ENCODE measurements around the gene RNF207. TPM values are rescaled to one million over a fixed set of nuclear protein-coding genes. Genes with fewer than 3 reads are reported as not detected.

RNF207 gene
- polyA plus RNA-seq, 3 donors = 0.10 to 7.7 TPM; not detected in 1

GRCh38 chr1:6244401-6245049, 38.6 kb downstream of the RNF207 start:
- no peak for TF ChIP-seq CTCF (IDR thresholded peaks at IDR 0.05)
- no peak for DNase-seq
- WGBS (ENCODE audit: insufficient coverage) = 9% methylated on average over 8 of the region's 24 CpGs
- H2AFZ ChIP-seq (ENCODE audit: insufficient read depth, low read depth, low read length, poor library complexity, severe bottlenecking) = no peak overlapping the region
- Mint-ChIP-seq H3K27ac (no peak overlapping the region), H3K9me3 (peaks cover 0 to 24% (median 4%) of the 10 kb centered on the region in 7 donors), H3K36me3 (peaks cover 0 to 7% of the 10 kb centered on the region in 2 donors), H3K27me3 (ENCODE audit: low read depth in 3 of 3) (peaks cover 77 to 93% (median 86%) of the 10 kb centered on the region in 3 donors), H3K4me3 (peak overlapping the region in 1 of 2 donors; percentile 83), H3K4me1 (peaks cover 10% of the 10 kb centered on the region)
- peaks cover 9% of the 10 kb centered on the region for H4K20me1 ChIP-seq (ENCODE audit: insufficient read depth, low read length)
- H3K9me3 ChIP-seq (replicated peaks in 1 of 2; ENCODE audit: control insufficient read depth in 1 of 2, insufficient read depth in 1 of 2, low read length in 2 of 2) = peaks cover 0 to 21% of the 10 kb centered on the region in 2 donors
- no peaks in the 10 kb centered on the region for H3K79me2 ChIP-seq (ENCODE audit: insufficient read depth, low read length)
- H3K4me1 ChIP-seq (ENCODE audit: control insufficient read depth in 1 of 2, insufficient read depth in 2 of 2, low read length in 2 of 2) = peaks cover 0 to 21% of the 10 kb centered on the region in 2 donors
- no peak overlapping the region for H3K4me3 ChIP-seq (replicated peaks in 1 of 3; ENCODE audit: low read depth in 2 of 3, low read length in 3 of 3)
- intact Hi-C loops (cut with micrococcal nuclease) = loop anchor here (2.0 to 10.0 kb wide), 8 partner anchors 98 to 233 kb away; partner anchors contain the start of gene ACOT7 (in 1 of the 2)
- H3K36me3 ChIP-seq (replicated peaks in 1 of 2; ENCODE audit: control insufficient read depth in 1 of 2, insufficient read depth in 2 of 2, low read length in 2 of 2) = no peaks in the 10 kb centered on the region
- no peak overlapping the region for H3K27ac ChIP-seq (ENCODE audit: low read depth in 1 of 2, low read length in 2 of 2)
- H3K27me3 ChIP-seq (ENCODE audit: control insufficient read depth in 2 of 2, insufficient read depth in 2 of 2, low read length in 2 of 2) = peaks cover 27 to 85% of the 10 kb centered on the region in 2 donors
- H3K9ac ChIP-seq (ENCODE audit: insufficient read depth, low read length, poor library complexity, severe bottlenecking) = no peak overlapping the region
- no peak overlapping the region for H3K4me2 ChIP-seq (replicated peaks; ENCODE audit: extremely low read depth, low read length, poor library complexity, severe bottlenecking)

- peaks cover 0 to 21% of the 10 kb centered on the region in 2 donors for H3K4me1 ChIP-seq (ENCODE audit: control insufficient read depth in 1 of 2, insufficient read depth in 2 of 2, low read length in 2 of 2)
Observed at GRCh38 chr1:6245086-6245868, 39.4 kb downstream of the RNF207 start.

More at GRCh38 chr1:6245086-6245868, 39.4 kb downstream of the RNF207 start:
- H3K9ac ChIP-seq (ENCODE audit: insufficient read depth, low read length, poor library complexity, severe bottlenecking) = no peak overlapping the region
- H3K9me3 Mint-ChIP-seq = peaks cover 0 to 19% (median 4%) of the 10 kb centered on the region in 7 donors
- no peak overlapping the region for H3K27ac Mint-ChIP-seq
- no peaks in the 10 kb centered on the region for H3K36me3 ChIP-seq (replicated peaks in 1 of 2; ENCODE audit: control insufficient read depth in 1 of 2, insufficient read depth in 2 of 2, low read length in 2 of 2)
- H3K27me3 ChIP-seq (ENCODE audit: control insufficient read depth in 2 of 2, insufficient read depth in 2 of 2, low read length in 2 of 2) = peaks cover 24 to 84% of the 10 kb centered on the region in 2 donors
- peak; percentile 63 to 76 (median 69) for DNase-seq
- H3K4me2 ChIP-seq (replicated peaks; ENCODE audit: extremely low read depth, low read length, poor library complexity, severe bottlenecking) = peak overlapping the region; percentile 26
- peaks cover 0 to 21% of the 10 kb centered on the region in 2 donors for H3K9me3 ChIP-seq (replicated peaks in 1 of 2; ENCODE audit: control insufficient read depth in 1 of 2, insufficient read depth in 1 of 2, low read length in 2 of 2)
- no peak overlapping the region for H2AFZ ChIP-seq (ENCODE audit: insufficient read depth, low read depth, low read length, poor library complexity, severe bottlenecking)
- intact Hi-C loops (cut with micrococcal nuclease) = loop anchor here (2.0 to 10.0 kb wide), 7 partner anchors 97 to 232 kb away; no protein-coding TSS in a partner anchor
- H3K27ac ChIP-seq (ENCODE audit: low read depth in 1 of 2, low read length in 2 of 2) = no peak overlapping the region
- H3K79me2 ChIP-seq (ENCODE audit: insufficient read depth, low read length) = no peaks in the 10 kb centered on the region
- peak; percentile 83 for TF ChIP-seq CTCF (IDR thresholded peaks at IDR 0.05)
- H3K4me3 ChIP-seq (replicated peaks in 1 of 3; ENCODE audit: low read depth in 2 of 3, low read length in 3 of 3) = peak overlapping the region in 1 of 3 experiments; percentile 17
- peaks cover 10% of the 10 kb centered on the region for H3K4me1 Mint-ChIP-seq
- H3K4me3 Mint-ChIP-seq = no peak overlapping the region
- H3K36me3 Mint-ChIP-seq = peaks cover 0 to 7% of the 10 kb centered on the region in 2 donors
- H3K27me3 Mint-ChIP-seq (ENCODE audit: low read depth in 3 of 3) = peaks cover 74 to 90% (median 83%) of the 10 kb centered on the region in 3 donors
- H4K20me1 ChIP-seq (ENCODE audit: insufficient read depth, low read length) = peaks cover 9% of the 10 kb centered on the region
- 2% methylated on average over 72 of the region's 79 CpGs for WGBS (ENCODE audit: insufficient coverage)
